Liver (tissue), 3 donors: Measurements from ENCODE around the gene SYNPO2.

Source experiments
- ATF3 ChIP-seq: IDR thresholded peaks from 2 replicates; pipeline ENCODE4 v1.6.1; 2016; ENCODE audit warnings: antibody characterized with exemption
- CTCF ChIP-seq: fragments of 150-350 bp; IDR thresholded peaks from 2 replicates; pipeline ENCODE4 v1.5.1; 2017; ENCODE audit warnings: improper control_type of control experiment, low read depth, low read length; ENCODE audit not compliant: missing input control
- GABPA ChIP-seq, 2 donors: IDR thresholded peaks in 1 of 2; conservative IDR thresholded peaks in 1 of 2; 2 replicates each; pipeline ENCODE4 v1.6.1; 2016; ENCODE audit warnings: antibody characterized with exemption in 2 of 2, mild to moderate bottlenecking in 1 of 2, moderate library complexity in 1 of 2
- HNF4A ChIP-seq, 2 donors: conservative IDR thresholded peaks; 2 replicates each; pipeline ENCODE4 v1.6.1; 2016; ENCODE audit warnings: antibody characterized with exemption in 2 of 2, mild to moderate bottlenecking in 2 of 2
- JUND ChIP-seq, 2 donors: IDR thresholded peaks; 2 replicates each; pipeline ENCODE4 v1.6.1; 2016; ENCODE audit warnings: antibody characterized with exemption in 2 of 2
- NR2F2 ChIP-seq: IDR thresholded peaks from 2 replicates; pipeline ENCODE4 v1.6.1; 2016; ENCODE audit warnings: antibody characterized with exemption
- RAD21 ChIP-seq, 2 donors: IDR thresholded peaks; 2 replicates each; pipeline ENCODE4 v1.6.1; 2016; ENCODE audit warnings: antibody characterized with exemption in 2 of 2, mild to moderate bottlenecking in 2 of 2
- TF ChIP-seq, protein P1 (sequence below): IDR thresholded peaks from 2 replicates; pipeline ENCODE4 v1.6.1; 2016; ENCODE audit warnings: antibody characterized with exemption, mild to moderate bottlenecking
- donor health status: healthy.
- donor health status: healthy.

DNA sequence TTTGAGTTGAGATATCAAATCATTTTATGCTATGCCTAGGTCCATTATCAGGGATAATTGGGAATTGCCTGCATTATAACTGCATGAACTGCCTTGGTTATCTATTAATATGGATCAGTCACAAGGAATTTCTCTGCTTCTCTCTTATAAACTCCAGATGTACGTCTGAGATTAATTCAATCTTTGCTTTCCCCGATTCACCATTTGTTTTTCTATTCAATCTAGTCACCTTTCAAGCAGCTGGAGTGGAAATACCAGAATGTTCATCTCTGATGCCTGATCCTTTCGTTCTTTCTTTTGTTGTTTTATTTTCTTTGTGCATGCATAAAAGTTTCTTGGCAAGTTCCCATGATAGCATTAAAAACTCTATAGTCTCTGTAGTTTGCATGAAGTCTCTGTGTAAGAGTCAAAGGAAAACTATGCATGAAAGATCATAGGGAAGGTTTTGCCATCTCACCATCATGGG lies 22.6 kb downstream of the SYNPO2 start:
- TF ChIP-seq CTCF (no peak), JUND (IDR thresholded peaks at IDR 0.05) (no peak), HNF4A (conservative IDR thresholded peaks at IDR 0.05) (no peak), ATF3 (no peak), GABPA (IDR thresholded peaks at IDR 0.05 in 1 of 2, conservative IDR thresholded peaks at IDR 0.05 in 1 of 2) (no peak), NR2F2 (no peak), RAD21 (IDR thresholded peaks at IDR 0.05) (no peak)
- TF ChIP-seq, protein P1, sequence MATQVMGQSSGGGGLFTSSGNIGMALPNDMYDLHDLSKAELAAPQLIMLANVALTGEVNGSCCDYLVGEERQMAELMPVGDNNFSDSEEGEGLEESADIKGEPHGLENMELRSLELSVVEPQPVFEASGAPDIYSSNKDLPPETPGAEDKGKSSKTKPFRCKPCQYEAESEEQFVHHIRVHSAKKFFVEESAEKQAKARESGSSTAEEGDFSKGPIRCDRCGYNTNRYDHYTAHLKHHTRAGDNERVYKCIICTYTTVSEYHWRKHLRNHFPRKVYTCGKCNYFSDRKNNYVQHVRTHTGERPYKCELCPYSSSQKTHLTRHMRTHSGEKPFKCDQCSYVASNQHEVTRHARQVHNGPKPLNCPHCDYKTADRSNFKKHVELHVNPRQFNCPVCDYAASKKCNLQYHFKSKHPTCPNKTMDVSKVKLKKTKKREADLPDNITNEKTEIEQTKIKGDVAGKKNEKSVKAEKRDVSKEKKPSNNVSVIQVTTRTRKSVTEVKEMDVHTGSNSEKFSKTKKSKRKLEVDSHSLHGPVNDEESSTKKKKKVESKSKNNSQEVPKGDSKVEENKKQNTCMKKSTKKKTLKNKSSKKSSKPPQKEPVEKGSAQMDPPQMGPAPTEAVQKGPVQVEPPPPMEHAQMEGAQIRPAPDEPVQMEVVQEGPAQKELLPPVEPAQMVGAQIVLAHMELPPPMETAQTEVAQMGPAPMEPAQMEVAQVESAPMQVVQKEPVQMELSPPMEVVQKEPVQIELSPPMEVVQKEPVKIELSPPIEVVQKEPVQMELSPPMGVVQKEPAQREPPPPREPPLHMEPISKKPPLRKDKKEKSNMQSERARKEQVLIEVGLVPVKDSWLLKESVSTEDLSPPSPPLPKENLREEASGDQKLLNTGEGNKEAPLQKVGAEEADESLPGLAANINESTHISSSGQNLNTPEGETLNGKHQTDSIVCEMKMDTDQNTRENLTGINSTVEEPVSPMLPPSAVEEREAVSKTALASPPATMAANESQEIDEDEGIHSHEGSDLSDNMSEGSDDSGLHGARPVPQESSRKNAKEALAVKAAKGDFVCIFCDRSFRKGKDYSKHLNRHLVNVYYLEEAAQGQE, result no peak
